Thoracic aorta (tissue), 2 donors: ENCODE results near the gene NEU1. TPM values are rescaled to one million over a fixed set of nuclear protein-coding genes. Genes with fewer than 3 reads are reported as not detected.
"Not testable (repeated sequence)": the region's sequence is repeated elsewhere in the genome, so short reads cannot be mapped to it uniquely, and the experiment has no call there.

Experiments
- ATAC-seq: fragments of 150-250 bp; one replicate; pipeline ENCODE4 v1.8.0; 2017; ENCODE audit warnings: low read depth; ENCODE audit not compliant: insufficient number of reproducible peaks, low FRiP score
- DNase-seq: peaks from one replicate; pipeline ENCODE4 v3.0.0-alpha.2; 2020; ENCODE audit warnings: low spot score
- H3K27ac ChIP-seq, 2 donors: fragments of 200-600 bp; sonication (generic); 1 replicate in 1 of 2; 2 replicates in 1 of 2; pipeline ENCODE4 v1.5.1; 2016; ENCODE audit warnings: mild to moderate bottlenecking in 2 of 2, moderate library complexity in 2 of 2
- H3K27me3 ChIP-seq: fragments of 200-600 bp; sonication (generic); replicated peaks from 2 replicates; pipeline ENCODE4 v1.6.0; 2016; ENCODE audit warnings: mild to moderate bottlenecking; ENCODE audit not compliant: insufficient read depth
- H3K36me3 ChIP-seq: fragments of 200-600 bp; sonication (generic); one replicate; pipeline ENCODE4 v1.5.1; 2016
- H3K4me1 ChIP-seq, 2 donors: fragments of 200-600 bp; sonication (generic); 1 replicate in 1 of 2; 2 replicates in 1 of 2; pipeline versions ENCODE4 v1.5.1 to v1.6.0; 2016; ENCODE audit warnings: low read depth in 2 of 2, mild to moderate bottlenecking in 1 of 2; ENCODE audit not compliant: control insufficient read depth in 1 of 2
- H3K4me3 ChIP-seq: fragments of 200-600 bp; sonication (generic); 2 replicates; pipeline ENCODE4 v1.5.1; 2016; ENCODE audit warnings: mild to moderate bottlenecking
- H3K9me3 ChIP-seq: fragments of 200-600 bp; sonication (generic); 2 replicates; pipeline ENCODE4 v1.5.1; 2016
- total RNA-seq, 2 donors: library from RNA; depleted of rRNA; stranded (reverse); fragments of >200 nt; gene quantifications; one replicate each; pipeline versions ENCODE4 v1.1.0 to v1.2.3, GENCODE V29; 2016
- TF ChIP-seq, protein P1 (sequence below): fragments of 200-600 bp; sonication (generic); IDR thresholded peaks from one replicate; pipeline ENCODE4 v1.5.1; 2019; ENCODE audit warnings: antibody characterized with exemption

NEU1 gene
- total RNA-seq, 2 donors from 2014 or later = 26.0 to 35.2 TPM

DNA sequence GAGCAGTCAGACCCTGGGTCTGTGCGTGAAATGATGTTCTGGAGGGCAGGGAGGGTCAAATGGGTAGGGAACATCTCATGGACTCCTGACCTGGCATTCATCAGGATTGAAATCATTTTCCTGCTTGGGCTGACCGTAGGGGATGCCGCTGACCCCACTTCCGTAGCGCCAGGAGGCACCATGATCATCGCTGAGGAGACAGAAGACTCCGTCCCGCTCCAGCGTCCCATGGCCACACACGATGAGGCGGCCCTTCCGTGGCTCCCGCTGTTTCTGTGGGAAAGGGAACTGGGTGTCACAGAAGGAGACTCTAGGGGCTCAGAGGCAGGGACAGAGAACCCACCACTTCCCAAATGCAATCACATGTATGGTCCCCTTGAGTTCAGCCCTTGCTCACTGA, 2.3 kb downstream of the NEU1 start:
- no peak overlapping the region for H3K27ac ChIP-seq
- no peaks in the 10 kb centered on the region for H3K27me3 ChIP-seq
- H3K9me3 ChIP-seq = no peaks in the 10 kb centered on the region
- no peak overlapping the region for H3K4me3 ChIP-seq
- TF ChIP-seq, protein P1, sequence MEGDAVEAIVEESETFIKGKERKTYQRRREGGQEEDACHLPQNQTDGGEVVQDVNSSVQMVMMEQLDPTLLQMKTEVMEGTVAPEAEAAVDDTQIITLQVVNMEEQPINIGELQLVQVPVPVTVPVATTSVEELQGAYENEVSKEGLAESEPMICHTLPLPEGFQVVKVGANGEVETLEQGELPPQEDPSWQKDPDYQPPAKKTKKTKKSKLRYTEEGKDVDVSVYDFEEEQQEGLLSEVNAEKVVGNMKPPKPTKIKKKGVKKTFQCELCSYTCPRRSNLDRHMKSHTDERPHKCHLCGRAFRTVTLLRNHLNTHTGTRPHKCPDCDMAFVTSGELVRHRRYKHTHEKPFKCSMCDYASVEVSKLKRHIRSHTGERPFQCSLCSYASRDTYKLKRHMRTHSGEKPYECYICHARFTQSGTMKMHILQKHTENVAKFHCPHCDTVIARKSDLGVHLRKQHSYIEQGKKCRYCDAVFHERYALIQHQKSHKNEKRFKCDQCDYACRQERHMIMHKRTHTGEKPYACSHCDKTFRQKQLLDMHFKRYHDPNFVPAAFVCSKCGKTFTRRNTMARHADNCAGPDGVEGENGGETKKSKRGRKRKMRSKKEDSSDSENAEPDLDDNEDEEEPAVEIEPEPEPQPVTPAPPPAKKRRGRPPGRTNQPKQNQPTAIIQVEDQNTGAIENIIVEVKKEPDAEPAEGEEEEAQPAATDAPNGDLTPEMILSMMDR = no peak
- no peak for ATAC-seq
- DNase-seq = no peak
- peaks cover 11 to 21% of the 10 kb centered on the region in 2 donors for H3K4me1 ChIP-seq
- peaks cover 15% of the 10 kb centered on the region for H3K36me3 ChIP-seq

DNA sequence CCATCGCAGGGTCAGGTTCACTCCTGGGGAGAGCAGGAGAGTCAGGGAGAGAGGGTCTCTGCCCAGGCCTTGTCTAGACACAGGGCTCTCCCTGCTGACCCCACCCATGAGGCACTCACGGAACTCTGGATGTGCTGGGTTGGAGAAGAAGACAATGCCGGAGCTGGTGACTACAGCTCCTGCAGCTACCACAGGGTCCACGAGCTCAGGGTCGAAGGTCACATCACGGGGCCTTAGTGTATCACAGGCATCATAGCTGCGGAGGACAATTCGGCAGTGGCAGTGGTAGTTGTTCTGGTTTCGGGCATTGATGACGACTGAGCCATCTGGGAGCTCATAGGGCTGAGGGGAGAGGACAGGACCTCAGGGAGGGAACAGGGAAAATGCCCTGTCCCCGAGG, 2.7 kb downstream of the NEU1 start:
- Histone ChIP-seq H3K27ac (no peak overlapping the region), H3K9me3 (no peaks in the 10 kb centered on the region), H3K4me3 (no peak overlapping the region), H3K27me3 (no peaks in the 10 kb centered on the region), H3K4me1 (peaks cover 11 to 21% of the 10 kb centered on the region in 2 donors), H3K36me3 (peaks cover 15% of the 10 kb centered on the region)
- TF ChIP-seq, protein P1 = no peak
- DNase-seq (no peak), ATAC-seq (no peak)

DNA sequence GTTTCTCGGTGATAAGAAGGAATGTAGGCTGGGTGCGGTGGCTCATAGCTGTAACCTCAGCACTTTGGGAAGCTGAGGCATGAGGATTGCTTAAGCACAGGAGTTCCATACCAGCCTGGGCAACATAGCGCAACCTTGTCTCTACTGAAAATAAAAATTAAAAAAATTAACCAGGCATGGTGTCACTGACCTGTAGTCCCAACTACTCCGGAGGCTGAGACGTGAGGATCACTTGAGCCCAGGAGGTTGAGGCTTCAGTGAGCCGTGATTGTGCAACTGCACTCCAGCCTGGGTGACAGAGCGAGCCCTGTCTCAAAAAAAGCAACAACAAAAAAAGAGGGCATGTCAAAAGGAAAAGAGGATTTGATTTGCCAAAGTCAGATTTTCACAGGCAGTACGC, 3.9 kb downstream of the NEU1 start:
- Histone ChIP-seq H3K4me1 (peaks cover 11 to 16% of the 10 kb centered on the region in 2 donors), H3K27ac (no peak overlapping the region), H3K4me3 (no peak overlapping the region), H3K9me3 (no peaks in the 10 kb centered on the region), H3K27me3 (no peaks in the 10 kb centered on the region), H3K36me3 (peaks cover 15% of the 10 kb centered on the region)
- DNase-seq = no peak
- ATAC-seq = no peak
- TF ChIP-seq, protein P1 = no peak

DNA sequence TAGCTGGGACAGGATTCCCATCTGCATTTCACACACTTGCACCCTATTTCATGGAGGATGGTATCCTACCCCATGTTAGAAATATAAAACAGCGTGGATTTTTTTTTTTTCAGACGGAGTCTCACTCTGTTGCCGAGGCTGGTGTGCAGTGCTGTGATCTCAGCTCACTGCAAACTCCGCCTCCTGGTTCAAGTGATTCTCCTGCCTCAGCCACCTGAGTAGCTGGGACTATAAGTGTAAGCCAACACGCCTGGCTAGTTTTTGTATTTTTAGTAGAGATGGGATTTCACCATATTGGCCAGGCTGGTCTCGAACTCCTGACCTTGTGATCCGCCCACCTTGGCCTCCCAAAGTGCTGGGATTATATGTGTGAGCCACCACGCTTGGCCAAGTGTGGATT, 4.8 kb downstream of the NEU1 start:
- ATAC-seq, H3K9me3 ChIP-seq, H3K4me3 ChIP-seq, H3K4me1 ChIP-seq, DNase-seq, H3K27me3 ChIP-seq, H3K27ac ChIP-seq: not testable (repeated sequence)
- peaks cover 15% of the 10 kb centered on the region for H3K36me3 ChIP-seq

DNA sequence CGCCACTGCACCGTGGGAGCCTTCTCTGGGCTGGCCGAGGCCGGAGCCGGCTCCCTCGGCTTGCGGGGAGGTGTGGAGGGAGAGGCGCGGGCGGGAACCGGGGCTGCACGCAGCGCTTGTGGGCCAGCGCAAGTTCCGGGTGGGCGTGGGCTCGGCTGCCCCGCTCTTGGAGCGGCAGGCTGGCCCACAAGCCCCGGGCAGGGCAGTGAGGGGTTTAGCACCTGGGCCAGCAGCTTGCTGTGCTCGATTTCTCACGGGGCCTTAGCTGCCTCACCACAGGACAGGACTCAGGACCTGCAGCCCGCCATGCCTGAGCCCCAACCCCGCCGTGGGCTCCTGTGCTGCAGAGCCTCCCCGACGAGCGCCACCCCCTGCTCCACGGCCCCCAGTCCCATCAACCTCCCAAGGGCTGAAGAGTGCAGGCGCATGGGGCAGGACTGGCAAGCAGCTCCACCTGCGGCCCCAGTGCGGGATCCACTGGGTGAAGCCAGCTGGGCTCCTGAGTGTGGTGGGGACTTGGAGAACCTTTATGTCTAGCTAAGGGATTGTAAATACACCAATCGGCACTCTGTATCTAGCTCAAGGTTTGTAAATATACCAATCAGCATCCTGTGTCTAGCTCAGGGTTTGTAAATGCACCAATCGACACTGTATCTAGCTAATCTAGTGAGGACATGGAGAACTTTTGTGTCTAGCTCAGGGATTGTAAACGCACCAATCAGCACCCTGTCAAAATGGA, 10.5 kb downstream of the NEU1 start:
- not testable (repeated sequence) for ATAC-seq, H3K27ac ChIP-seq, H3K4me3 ChIP-seq

DNA sequence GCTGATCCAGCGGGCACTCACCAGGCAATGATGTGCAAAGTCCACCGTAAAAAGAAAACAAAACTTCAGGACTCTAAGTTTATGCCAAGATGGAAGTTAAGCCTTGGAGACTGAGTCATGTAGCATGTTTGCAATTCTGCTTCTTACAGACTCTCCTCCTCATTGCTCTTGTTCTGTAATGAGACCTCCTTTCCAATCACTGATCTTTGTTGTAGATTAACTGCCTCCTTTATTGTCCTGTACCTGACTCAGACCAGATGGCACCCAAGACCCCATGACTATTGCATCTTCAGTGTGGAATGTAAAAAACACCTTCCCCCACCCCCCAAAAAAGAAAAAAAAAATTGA, 11.2 kb downstream of the NEU1 start:
- DNase-seq (no peak), ATAC-seq (no peak)
- Histone ChIP-seq H3K9me3 (no peaks in the 10 kb centered on the region), H3K4me1 (no peaks in the 10 kb centered on the region), H3K4me3 (no peak overlapping the region), H3K27ac (no peak overlapping the region), H3K27me3 (no peaks in the 10 kb centered on the region), H3K36me3 (no peaks in the 10 kb centered on the region)
- TF ChIP-seq, protein P1 = no peak

More for the DNA sequence above, 10.5 kb downstream of the NEU1 start:
- H3K27me3 ChIP-seq, DNase-seq, H3K9me3 ChIP-seq, H3K4me1 ChIP-seq, H3K36me3 ChIP-seq: not testable (repeated sequence)
